SKM-1 (cell line): ENCODE measurements around the gene RAPGEF4.
A peak's percentile ranks its signal among the peaks of the same experiment; 100 is the strongest.
"Not testable (repeated sequence)": the region's sequence is repeated elsewhere in the genome, so short reads cannot be mapped to it uniquely, and the experiment has no call there.

Experiments
- DNase-seq: peaks from one replicate; lab custom pipeline; 2025; ENCODE audit not compliant: unreplicated experiment; lab: John Stamatoyannopoulos, UW

Gene RAPGEF4

DNA sequence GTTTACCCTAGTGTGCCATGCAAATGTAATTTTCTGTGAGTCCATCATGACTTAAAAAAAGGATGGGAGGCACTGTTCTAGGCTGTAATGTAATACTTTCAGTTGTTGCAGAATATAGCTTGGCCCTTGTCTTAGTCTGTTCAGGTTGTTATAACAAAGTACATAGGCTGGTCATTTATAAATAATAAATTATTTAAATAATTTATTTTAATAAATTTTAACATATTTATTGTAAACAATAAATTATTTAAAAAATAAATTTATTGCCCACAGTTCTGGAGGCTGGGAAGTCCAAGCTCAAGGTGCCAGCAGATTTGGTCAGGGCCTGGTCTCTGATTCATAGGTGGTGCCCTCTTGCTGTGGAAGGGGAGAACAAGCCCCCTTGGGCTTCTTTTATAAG lies 35.2 kb downstream of the RAPGEF4 start:
- no peak for DNase-seq

DNA sequence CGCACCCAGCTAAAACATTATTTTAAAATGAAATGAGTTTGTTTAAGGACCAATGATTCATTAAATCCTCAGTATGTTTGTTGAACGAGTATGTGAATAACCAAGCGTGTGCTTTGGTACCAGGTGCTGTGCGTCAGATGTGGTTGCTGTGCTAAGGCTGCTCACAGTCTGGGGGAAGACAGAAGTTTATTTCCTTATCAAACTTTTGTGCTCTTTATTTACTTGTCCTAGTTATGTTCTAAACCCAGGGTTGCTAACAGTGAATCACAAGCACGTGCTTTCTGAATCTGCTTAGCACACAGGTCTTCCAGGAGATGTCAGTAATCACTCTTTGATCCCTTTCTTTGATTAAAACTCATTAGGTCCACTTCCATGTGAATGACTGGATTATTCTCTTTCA lies 37.0 kb downstream of the RAPGEF4 start:
- DNase-seq, result no peak

DNA sequence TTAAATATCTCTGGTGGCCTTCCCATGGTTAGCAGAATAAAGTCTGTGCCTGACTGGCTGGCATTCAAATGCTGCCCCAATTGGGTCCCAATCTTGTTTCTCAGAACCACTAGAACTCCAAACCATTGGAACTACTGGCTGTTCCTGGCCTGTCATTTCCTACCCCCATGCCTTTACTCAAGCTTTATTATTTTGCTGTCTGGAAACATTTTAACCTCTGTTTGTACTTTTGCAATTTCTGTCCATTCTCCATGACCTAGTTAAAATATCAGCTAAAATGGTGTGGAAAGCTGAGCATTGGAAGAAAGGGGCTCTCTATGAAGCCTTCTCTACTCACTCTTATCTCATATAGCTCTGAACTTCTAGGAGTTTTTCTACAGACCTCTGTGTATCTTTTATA lies 38.7 kb downstream of the RAPGEF4 start:
- DNase-seq, result no peak

DNA sequence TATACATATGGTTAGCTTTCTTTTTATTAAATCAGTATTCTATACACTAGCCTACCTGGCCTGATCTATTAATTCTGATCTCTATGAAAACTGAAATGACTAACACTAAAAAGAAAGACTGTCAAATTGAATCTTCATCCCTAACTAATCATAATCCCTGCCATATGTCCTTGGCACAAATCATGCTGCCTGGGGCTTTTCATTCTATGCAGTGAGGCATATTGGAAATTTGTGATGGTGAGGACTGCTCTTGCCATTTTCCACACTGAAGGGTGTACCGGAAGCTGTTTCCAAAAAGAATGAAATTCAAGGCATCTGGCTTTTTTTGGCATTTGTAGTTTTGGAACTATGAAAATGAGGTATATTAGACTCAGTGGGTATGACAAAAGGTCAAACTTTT lies 39.7 kb downstream of the RAPGEF4 start:
- no peak for DNase-seq

DNA sequence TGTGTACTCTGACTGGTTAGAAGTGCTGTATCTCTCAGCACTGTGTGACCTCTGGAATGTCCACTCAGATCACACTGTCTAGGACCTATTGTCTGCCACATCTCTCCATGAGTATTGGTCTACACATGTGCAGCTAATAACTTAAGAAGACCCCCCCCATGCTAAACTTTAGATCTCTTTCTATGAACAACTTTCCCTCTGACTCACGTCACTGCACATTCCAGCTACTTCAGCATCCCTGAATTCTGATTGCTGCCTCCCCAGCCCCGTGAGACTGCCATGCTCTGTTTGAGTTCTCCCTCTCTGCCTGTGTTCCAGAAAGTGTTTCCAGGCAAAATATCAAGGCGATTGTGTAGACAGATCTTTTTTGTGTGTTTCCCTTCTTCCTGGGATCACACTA lies 41.8 kb downstream of the RAPGEF4 start:
- no peak for DNase-seq

DNA sequence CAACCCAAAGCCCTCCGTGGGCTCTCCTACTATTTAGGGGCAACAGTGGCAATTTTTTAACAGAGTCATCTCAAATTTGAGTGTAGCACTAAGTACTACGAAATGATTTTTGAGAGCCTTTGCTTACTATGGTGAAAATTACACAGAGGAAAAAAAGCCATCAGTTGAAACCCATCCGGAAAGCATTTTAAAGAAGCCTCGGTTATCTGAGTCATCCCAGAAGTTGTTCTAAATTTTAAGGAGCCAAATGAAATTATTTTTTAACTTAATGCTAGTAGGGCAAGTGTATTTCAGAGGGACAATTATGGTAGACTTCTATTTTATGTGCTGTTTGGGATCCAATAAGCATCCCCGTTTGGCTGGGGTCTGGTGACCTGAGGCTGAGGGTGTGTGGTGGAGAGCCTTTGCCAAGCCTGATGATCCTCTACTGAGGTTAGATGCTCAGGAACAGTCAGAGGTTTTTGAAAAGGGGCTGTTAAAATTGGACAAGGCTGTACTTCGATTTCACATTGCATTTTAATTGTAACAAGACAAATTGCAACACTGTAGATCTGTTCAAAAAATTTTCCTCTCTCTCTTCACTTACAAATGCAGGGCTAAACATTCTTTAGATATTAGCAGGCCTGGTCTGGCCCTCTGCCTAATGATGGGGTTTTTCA lies 47.0 kb downstream of the RAPGEF4 start:
- no peak for DNase-seq

DNA sequence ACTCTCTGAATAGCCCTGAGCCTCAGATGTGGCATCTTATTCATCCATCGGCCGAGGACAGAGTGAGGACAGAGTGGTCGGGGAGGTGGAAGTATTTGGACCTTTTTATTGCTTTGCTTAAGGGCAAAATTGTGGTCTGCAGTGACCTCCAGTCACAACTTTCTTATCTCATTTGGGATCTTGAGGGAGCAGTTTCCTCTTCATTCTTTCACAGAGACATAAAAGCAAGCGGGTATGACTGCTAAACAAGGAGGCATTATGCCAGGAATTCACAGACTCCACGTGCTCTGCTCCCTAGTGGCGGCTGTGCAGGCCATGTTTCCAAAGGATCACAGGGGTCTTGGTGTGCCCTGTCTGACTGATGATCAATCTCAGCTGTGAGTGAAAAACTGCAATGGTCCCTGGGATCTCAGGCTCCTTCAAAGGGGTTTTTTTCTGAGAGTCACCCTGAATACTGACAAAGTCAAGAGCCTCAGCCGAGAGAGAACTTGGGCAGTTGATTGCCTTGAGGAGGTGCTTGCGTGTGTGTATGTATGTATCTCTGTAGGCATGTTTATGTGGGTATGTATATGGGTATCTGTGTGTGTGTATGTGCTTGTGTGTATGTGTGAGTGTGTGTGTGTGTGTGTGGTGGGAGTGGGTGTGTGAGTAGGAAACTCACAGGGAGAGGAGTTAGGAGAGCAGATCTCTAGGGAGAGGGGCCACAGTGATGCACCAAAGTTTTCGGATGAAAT lies 47.7 kb downstream of the RAPGEF4 start:
- no peak for DNase-seq

DNA sequence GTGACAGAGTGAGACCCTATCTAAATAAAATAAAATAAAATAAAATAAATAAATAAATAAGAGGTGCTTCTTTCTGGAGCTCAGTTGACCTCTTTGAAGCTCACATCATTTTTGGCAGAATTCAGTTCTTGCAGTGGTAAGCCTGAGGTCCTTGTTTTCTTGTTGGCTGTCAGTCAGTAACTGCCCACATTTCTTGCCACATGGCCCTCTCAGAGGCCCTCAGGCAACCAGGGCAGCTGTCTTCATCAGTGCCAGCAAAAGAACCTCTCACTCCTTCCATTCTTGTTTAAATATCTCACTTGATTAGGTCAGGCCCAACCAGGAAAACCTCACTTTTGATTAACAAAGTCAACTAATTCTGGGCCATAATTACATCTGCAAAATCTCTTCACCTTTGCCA lies 53.2 kb downstream of the RAPGEF4 start:
- no peak for DNase-seq

DNA sequence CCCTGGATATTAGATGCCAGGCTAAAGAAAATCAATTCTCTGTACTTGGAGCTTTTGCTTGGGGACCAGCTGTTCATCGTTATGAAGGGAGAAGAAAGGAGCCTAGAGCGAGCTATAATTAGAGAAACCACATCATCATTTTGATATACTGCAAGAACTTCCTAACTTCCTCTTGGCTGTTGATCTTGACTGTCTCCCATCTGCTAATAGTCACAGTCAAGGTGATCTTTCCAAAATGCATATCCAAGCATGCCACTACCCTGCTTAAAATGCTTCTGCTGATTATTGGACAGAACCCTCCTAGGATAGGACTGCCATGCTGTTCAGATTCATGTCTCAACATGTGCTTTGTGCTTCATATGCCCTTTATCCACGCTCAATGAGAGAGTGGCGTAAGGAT lies 54.8 kb downstream of the RAPGEF4 start:
- DNase-seq, result no peak

DNA sequence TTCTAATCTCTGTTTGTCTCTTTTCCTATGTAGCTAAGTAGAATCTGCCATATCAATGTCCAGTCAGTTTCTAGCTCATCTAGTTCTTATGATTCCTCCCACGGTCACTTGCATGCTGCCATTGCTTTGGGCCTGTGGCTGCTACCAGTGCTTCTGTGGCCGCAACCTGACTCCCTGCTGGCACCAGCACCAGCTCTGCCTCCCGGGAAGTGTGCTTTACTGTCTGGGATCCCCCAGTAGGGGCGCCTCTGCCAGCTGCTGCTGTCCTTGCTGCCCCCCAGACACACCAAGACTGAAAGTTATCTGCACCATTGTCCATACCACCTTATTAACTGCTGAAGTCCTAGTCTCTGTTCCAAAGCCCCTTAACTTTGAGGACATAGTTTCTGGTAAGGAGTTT lies 56.3 kb downstream of the RAPGEF4 start:
- no peak for DNase-seq

DNA sequence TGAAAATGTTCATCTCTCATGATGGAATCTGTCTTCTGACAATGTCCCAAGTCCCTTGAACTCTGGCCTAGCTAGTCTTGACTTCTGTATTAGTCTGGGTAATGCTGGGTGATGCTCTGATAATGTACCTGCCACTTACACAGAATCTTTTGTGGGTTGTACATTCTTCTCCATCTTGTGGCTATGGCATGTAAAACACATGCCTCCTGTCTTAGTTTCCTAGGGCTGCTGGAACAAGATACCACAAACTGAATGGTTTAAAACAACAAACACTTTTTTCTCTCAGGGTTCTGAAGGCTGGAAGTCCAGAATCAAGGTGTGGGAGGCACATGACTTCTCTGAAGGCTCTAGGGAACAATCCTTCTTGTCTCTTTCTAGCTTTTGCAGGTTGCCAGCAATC lies 57.1 kb downstream of the RAPGEF4 start:
- DNase-seq, result no peak

DNA sequence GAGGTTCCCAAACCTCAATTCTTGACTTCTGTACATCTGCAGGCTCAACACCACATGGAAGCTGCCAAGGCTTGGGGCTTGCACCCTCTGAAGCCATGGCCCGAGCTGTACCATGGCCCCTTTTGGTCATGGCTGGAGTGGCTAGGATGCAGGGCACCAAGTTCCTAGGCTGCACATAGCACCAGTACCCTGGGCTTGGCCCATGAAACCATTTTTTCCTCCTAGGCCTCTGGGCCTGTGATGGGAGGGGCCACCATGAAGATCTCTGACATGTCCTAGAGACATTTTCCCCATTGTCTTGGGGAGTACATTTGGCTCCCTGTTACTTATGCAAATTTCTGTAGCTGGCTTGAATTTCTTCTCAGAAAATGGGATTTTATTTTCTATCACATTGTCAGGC lies 67.7 kb downstream of the RAPGEF4 start:
- not testable (repeated sequence) for DNase-seq

DNA sequence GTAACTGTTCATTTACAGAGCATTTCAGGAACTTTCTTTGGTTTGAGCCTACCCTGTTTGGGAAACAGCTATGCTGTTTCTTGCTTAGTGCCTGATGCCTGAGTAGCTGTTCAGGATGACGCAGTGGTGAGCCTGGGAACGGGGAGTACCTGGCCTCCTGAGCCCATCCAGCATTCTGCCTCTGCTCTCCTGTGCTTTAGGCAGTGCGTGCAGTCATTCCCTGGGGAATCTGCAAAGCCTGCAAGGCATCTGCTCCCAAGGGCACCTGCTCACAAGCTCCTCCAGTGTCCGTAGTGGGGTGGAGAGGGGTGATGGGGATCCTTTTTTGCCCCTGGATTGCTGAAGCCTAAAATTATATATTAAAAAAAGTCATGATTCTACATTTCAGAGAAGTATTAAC lies 68.8 kb downstream of the RAPGEF4 start:
- no peak for DNase-seq

DNA sequence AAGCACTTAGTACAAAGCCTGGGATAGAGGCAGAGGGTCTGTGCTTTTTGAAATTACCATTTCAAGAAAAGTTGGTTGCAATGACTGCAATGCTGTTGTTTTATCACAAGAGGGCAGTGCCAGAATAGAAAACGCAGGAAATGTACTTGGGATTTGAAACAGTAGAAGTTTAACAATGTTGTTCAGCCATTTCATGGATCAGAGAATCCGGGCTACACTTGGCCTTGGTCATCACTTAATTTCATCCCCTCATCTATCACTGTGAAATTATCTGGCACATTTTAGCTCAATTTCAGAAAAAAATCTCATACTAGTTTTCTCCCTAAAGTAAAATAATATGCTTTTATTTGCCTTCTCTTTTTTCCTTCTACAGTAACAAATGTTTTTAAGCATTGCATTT lies 70.8 kb downstream of the RAPGEF4 start:
- peak; percentile 38 for DNase-seq

DNA sequence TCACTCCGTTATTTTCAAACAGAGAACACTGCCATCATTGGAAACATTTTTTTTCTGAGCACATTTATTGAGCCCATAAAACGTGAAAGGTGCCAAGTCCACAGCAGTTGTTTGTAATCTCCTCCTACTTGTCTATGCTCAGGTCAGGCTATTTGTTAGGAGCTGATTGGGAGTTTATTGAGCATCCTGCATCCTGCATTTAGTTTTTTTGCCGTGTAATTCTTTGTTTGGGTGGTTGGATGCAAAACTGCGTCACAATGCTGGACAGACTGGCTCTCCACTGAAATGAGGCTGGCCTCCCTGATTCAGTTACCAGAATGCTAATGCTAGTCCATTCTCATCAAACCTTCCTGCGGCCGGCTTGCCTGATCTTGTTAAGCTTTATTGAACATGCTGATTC lies 71.4 kb downstream of the RAPGEF4 start:
- DNase-seq, result no peak

DNA sequence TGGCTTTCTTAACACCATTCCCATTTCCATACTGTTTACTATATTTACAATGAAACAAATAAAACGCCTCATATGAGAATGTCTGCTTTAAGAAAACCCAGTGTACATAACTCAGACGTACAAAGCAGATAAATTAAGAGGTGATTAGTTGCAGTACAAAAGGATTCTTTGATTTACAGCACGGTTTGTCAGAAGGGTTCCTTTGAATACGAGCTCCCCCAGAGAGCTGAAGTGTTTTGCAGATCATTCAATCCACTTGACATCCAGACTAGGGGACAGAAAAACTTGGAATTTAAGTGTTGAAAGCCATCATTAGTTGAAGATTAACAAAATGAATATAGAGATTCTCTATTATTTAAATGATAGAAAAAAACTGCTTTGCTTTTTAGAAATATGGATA lies 72.5 kb downstream of the RAPGEF4 start:
- no peak for DNase-seq

DNA sequence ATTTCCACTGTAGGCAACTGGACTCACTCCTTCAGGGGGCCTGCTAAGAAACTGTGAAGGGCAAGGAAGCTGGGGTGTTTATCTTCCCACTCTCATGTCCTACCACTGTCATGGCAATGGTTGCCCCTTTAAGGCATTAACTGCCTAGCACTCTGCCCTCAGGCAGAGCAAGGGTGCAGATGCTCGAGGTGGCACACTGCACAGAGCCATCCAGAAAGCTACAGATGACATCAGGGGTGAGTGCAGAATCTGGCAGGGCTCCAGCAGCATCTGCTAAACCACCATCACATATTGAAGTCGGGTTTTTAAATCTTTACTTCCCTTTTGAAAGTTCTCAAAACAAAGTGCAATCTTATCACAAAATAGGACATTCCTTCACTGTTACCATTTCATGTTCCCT lies 75.4 kb downstream of the RAPGEF4 start:
- DNase-seq, result no peak

DNA sequence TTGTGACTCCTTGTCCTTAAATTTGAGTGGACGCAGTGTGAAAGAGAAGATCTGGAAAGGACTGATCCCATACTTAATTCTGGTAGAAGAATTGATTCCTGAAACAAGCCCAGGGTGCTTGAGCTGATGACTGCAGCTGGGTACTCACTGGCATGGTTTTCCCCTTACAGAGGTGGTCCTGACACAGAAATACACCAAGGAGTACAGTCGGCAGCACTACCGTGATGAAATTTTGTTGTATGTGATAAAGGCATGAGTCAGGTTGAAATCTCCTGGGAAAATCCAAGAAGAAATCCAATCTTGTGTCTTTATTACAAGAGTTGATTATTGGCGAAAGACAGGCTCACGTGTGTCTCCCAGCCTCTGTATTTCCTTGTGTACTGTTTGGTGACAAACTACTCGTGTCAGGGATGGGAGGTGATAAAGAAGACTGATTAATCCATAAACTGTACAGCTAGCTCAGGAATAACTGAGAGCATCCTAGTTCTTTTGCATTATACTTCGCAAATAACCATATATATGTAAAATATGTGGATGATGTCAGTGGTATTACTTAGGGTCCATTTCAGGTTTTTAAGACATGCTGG lies 76.6 kb downstream of the RAPGEF4 start:
- DNase-seq, result no peak

DNA sequence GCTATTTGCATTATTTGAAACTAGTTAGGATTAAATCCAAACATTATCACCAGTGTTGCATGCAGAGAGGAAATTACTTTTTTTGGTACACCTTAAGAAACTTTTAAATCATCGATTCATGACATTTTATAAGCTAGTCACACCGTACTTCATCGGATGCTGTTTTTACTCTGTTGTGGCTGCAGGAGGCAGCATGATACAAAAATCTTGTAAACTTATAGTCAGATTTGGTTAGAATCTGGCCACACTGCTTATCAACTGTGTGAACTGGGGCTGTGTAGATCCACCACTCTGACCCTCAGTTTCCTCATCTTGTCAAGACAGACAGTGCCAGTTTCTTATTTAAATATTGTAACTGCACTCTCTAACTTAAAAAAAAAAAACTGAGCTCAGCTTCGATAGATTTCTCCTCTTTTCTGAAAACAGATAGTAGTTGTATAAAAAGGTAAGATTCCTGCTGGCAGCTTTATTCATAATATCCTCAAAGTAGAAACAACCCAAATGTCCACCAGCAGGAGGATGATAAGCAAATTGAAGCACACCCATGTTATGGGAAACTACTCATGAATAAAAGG lies 77.8 kb downstream of the RAPGEF4 start:
- DNase-seq, result no peak

DNA sequence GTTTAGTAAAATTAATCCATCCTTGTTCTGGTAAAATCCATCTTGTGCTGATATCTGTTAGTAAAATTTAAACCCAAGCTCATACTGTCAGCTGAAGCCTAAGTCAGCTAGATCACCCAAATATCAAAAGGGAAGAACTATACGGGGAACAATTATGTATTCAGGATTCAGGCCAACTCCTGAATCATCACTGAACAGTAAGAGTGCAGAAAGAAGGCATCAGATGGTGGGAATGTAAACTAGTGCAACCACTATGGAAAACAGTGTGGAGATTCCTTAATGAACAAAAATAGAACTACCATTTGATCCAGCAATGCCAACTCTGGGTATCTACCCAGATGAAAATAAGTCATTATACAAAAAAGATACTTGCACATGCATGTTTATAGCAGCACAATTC lies 81.8 kb downstream of the RAPGEF4 start:
- DNase-seq, result no peak

DNA sequence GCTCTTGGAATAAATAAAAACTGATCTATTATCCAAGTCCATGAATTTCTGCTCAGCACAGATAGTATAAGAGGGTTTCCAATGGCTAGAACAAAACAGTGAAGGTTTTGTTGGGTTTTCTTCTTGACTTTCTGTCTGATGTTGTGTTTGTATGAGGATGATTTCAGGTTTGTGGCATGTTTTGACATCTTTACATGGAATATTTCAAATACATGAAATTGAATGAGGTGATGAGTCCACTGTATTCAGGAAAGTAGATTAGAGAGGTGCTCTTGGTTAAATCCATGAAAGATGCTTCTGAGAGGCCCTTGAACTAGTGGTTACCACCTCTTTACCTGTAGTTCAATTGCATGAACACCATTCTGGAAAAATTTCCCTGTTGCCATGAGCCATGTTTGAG lies 84.3 kb downstream of the RAPGEF4 start:
- DNase-seq, result no peak
